ENCODE measurements around the gene CLEC20A.
"Not testable (repeated sequence)": the region's sequence is repeated elsewhere in the genome, so short reads cannot be mapped to it uniquely, and the experiment has no call there.

The CLEC20A gene

DNA sequence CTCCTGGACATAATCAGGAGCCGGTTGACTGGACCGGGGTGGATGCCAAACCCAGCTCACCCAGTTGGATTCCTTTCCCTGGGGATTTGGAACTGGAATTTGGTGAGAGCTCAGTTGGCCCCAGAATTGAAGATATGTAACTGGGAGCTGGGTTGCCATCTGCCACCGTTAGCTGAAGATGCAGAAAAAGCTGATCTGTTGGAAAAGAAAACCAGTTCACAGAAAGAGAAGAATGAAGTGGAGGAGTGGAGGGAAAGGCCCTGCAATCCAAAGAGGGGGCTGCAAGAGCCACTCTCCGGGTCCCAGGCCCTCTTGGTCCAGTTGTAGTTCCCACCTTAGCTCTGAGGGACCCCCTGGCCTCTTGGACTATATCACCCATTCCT is 32.2 kb upstream of the CLEC20A start:
- no peak for DNase-seq

DNA sequence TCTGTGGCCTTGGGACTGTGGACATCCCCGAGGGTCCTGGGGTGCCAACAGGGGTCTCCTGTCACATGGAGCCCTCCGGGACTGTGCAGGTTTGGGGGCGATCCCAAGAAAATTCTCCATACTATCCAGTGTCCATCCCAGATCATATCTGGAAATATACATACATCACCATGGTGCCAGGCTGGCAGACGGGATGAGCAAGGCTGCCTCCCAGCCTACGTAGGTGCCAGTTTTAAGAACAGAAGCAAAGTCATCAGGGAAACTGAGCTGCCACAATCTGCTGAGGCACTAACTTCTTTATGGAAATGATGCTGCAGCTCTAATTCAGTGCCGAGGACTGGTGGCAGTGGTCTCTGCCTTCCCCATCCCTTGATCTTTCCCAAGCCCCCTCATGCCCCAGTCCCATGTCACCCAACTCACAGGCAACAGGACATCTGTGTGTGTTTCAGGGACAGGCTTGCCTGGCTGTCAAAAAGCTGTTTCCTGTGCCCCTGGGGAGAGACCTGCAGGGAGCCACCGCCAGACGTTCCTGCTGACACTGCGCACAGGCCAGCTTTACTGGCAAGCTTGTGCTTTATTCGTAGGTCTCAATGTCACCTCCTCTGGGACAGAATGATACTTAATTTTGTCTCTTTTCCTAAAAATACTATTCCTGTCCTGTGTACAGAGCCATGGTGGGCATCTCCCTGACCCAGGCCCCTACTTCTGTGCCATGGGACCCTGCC is 31.6 kb upstream of the CLEC20A start:
- DNase-seq: no peak

DNA sequence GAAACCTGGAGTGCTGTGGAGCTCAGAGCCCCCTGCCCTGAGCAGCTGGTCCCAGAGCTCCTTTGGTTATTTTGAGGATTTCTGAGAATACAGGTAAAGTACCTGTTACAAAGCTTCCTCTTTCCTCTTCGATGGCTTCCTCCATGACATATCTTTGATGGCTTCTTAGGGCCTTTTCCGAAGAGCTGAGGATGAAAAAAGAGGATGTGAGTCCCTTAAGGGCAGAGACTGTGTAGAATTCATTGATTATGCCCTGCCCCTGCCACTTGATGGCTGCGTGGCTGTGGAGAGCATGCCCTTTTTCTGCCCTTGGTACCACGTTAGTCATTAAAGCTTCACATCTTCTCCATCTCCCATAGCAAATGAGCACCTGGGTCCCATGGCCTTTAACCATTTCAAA is 30.4 kb upstream of the CLEC20A start:
- DNase-seq: no peak

DNA sequence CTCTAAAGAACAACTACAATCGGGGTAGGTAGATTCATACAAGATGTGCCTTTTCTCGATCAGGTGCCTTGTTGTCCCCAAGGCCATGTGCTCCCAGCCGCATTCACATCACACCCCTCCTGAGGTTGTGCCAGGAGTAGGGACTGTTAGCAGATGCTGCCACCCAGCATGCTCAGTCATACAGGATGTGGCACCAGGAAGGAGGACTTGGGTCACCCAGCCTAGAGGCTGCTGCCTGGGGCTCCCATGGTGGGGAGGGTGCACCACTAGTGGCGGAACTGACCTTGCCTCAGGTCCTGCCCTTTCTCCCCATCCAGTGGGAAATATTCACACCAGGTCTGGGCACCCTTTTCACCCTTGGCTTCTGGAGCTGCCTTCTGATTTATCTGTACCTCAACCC is 24.5 kb upstream of the CLEC20A start:
- DNase-seq: no peak

DNA sequence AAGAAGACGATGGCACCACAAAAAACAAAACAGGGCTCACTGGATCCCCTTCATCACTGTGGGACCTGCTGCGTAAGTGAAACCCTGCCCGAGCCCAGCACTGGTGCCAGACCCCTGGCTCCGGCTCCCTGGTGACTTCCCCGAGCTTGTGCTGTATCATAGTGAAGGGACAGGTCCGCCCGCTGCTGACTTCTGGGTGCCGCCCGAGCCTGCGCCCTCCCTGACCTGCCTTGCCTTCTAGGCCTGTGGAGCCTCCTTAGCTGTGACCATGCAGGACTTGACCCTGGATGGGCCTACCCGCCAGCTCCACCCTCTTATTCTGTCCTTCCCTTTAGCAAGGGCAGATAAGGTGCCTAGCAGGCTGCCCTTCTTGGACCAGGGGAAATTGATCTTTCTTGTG is 24.0 kb upstream of the CLEC20A start:
- no peak for DNase-seq

DNA sequence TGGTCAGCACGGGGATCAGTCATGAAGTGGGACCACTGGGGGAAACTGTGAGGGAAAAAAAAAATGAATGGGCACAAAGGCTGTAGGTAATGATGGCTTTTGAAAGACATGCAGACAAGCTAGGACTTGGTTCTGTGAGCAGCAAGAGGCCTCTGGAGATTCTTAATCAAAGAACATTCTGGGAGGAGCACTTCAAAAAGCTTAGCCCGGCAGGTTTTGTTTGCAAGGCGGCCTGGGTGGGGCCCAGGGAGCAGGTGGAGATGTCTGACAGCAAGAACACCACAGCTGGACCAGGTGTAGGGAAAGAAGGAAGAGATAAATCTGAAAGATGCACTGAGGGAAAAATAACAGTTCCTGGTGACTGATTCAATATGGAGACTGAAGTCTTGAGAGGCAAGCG is 22.1 kb upstream of the CLEC20A start:
- no peak for DNase-seq

DNA sequence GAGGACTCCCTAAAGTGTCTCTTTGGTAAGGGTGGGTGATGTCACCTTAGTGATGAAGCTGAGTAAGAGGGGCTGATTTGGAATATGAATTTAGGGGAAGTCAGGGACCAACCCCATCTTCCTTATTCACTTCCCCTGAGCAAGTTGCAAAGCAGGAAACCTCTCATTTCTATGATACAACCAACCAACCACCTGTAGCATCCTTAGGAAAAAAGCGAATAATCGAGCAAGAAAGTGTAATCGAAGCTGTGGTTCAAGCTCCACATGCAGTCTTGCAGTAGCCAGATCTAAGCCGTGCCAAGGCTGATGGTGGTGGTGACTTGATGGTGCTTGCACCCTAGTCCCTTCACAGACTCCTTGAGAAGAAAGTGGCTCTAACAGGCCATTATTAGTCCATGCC is 19.3 kb upstream of the CLEC20A start:
- no peak for DNase-seq

DNA sequence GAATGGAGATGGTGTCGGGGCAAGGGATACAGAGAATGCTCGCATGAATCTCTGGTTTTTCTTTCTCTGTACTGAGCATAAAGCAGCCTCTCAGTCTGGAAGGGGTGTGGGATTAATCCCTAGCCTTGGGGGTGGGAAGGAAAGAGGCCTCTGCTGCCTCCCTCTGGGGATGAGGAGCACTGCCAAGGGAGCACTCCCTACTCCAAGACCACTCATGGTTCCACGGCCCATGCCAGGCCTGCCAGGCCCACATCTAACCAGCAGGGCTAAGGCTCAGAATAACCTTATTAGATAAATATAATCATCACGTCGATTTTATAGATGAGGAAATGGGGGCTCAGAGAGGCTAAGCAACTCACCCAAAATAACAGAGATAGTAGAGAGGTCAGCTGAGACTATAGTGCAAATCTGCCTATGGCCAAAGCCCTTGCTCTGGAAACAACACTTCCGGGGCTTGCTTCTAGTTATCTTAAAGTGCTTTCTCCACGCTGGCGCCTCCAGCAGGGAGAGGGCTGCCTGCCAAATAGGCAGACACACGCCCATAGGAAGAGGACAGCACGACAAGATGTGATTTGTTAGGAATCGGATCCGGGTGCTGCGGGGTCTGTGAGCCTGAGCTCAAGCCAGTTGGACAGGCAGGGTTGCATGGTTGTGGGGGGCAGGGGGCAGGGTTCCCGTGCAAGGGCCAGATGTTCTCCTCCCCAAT is 16.7 kb upstream of the CLEC20A start:
- no peak for DNase-seq

DNA sequence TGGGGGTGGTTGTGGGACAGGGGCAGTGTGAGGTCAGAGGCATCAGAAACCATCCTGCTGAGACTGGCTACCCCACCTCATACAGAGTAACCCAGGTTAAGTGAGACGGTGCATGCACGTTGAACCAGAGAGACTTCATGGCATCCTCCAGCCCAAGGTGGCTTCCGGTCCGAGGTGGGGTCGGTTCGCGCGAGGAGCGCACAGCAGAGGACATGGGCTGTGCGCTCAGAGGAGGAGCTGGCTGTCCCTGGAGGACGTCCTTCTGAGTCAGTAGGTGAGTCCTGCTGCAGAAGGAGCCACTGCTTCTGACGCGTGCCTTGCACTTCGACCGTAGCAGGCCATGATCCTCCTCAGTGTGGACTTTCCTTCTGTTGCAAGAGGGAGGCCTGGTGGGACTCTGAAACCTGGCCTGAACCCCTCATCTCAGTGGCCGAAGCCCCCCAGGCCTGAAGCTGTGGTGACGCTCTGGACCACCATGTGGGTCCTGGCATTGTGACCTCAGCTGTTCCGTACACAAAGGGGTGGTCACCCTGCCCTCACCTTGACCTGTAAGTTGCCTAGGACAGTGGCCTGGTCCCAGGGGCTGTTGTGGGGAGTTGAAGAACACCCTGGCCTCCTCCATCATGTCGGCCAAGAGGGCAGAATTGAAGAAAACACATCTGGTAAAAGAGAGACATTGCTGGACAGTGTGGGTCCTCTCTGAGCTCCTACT is 16.0 kb upstream of the CLEC20A start, which contains the start of gene TEX35:
TSS of gene TEX35 (plus strand) at position 544 of the 712 bp plus-strand sequence. CDS start at position 624, 80 bp downstream.
- DNase-seq: no peak

DNA sequence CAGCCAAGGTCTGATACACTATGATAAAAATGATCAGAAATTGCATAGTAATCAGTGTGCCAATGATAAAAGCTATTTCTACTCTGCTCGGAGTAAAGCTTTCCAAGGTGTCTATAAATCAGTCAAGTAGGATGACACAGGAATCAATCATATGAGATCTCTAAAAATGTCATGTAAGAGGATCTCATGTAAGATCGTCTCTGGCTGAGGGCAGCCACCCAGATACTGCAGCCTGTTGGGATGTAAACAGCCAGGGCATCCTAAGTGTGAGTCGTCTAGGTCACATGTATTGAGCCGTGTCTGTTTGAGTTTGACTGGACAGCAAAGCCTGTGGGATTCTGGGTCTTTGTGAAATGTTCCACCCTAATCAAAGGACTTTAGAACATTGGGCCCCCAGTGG is 13.4 kb upstream of the CLEC20A start:
- no peak for DNase-seq

DNA sequence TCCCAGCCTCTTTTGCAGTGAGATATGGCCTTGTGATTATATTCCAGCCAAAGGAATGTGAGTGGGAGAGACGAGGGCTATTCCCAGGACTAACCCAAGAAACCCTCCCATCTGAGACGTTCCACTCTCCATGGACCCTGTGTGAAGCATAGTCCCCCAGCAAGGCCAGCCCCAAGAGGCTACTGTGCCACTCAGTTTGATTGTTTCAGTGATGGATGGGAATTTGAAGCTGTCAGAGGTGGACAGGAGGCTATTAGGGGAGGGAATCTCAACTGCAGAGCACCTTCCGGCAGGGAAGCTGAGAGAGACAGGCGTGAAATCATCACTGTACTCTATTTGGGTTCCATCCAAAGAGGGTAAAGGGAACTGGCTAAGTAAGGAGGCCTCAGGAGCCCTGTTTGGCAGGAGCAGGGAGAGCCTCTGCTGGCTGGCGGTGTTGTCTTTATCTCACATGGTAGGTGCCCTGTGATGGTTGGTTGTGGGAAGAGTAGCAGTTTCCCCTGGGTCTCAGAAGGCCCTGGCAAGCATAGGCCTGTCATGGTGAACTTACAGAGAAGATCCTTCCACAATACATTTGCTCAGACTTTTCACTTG is 12.7 kb upstream of the CLEC20A start:
- no peak for DNase-seq

DNA sequence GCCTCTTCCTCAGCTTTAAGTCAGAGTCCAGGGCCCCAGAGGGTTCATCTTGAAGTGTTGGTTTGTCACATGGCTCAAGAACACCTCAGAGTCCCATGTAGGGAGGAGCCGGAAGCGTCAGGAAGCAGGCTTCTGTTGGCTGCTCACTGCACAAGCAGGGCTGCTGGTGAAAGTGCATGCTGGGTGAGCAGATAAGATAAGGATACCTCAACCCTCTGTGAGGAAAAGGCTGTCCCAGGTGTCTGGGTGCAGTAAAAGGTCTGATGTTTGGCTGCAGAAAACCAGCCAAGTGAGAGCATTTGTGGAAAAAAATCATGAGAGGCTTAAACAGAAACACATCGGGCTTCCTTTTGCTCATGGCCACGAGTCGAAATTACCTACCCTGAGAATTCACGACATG is 9.9 kb upstream of the CLEC20A start:
- DNase-seq: no peak

DNA sequence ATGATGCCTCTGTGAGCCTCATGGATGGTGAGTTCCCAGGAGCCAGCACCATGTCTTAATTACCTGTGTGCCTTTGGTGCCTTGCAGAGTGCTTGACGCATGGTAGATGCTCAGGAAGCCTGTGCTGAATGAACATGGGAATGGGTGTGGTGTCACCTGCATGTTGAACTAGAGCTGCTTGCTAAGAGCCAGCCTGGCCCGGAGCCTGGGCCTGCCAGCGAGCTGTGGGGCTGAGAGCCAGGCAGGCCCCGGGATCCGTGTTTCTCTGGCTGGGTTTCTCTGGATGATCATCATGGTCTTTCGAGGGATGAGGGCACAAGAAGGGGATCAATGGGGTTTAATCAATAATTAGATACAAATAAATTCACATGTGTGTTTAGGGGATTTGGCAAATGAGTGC is 9.4 kb upstream of the CLEC20A start:
- DNase-seq: no peak

DNA sequence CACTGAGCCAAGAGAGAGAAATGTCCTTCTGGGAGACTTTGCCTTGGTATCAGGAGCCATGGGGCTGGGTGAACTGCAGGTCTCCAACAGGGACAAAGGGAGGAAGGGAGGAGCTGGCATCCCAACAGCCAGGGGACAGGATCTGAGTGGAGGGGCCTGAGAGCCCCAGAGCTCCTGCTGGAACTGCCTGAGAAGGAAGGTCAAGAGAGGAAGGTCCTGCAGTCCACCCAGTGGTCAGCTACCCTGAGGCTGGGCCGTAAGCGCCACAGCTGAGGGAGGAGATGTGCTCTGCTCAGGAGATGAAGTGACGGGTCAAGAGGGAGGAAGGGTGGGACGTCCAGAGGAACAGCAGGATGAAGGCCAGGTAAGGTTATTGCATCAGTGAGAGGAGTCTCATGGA is 7.5 kb upstream of the CLEC20A start:
- no peak for DNase-seq

DNA sequence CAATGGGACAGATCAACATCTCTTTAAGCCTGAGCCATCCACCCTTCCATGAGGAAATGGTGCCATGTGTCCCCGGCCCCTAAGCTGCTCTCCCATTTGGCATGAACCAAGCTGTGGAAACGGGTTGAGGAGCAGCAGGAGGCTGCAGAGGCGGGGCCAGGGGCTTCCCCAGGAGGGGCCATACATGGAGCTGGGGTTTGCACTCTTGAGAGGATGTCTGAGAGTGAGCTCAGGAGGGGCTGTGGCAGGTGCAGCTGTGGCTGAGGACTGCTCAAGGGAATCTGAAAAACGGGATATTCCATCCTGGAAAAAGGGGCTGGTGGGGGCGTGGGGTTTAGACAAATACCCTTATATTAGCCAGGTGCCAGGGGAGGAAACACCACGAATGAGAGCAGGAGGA is 7.1 kb upstream of the CLEC20A start:
- DNase-seq: no peak

DNA sequence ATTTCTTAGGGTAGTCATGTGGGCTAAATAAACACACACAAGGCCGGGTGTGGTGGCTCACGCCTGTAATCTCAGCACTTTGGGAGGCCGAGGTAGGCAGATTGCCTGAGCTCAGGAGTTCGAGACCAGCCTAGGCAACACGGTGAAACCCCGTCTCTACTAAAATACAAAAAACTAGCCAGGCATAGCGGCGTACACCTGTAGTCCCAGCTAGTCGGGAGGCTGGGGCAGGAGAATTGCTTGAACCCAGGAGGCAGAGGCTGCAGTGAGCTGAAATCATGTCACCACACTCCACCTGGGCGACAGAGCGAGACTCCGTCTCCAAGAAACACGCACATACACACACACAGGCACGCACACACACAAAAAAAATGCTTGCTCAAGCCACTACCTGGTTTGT is 6.6 kb upstream of the CLEC20A start:
- DNase-seq: not testable (repeated sequence)

DNA sequence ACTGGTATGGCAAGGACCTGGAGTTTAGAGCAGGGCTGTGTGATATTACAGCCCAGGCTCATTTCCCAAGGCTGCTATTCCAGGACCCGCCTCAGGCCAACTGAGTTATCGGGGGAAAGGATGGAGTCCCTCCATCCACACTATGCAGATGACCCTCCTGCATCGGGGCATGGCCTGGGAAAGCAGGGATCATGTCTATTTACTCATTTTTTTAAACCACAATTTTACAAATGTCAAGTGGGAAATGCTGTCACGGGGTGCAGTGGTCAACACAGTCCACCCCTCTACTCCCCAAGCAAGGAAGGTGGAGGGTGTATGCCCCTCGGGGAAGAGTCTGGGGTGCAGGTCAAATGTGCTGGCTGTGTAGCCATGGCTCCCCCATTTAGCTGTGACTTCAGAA is 6.1 kb upstream of the CLEC20A start:
- no peak for DNase-seq

DNA sequence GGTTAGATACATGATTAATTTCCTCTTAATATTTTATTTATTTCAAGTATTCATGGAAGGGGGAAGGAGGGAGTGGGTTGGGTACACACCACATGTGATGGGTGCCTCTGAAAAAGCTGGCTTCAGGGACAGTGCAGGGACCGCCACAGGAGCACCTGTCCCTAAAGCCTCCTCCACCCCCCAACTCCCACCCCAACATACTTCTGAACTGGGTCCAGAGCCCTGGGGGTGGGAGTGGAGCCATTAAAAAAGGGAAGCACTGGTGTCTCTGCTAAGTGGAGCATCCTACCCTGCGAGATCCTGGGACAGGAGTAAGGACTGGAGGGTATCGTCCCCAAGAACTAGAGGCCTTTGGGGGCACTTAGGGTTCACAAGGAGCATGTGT is 5.6 kb upstream of the CLEC20A start:
- DNase-seq: no peak

DNA sequence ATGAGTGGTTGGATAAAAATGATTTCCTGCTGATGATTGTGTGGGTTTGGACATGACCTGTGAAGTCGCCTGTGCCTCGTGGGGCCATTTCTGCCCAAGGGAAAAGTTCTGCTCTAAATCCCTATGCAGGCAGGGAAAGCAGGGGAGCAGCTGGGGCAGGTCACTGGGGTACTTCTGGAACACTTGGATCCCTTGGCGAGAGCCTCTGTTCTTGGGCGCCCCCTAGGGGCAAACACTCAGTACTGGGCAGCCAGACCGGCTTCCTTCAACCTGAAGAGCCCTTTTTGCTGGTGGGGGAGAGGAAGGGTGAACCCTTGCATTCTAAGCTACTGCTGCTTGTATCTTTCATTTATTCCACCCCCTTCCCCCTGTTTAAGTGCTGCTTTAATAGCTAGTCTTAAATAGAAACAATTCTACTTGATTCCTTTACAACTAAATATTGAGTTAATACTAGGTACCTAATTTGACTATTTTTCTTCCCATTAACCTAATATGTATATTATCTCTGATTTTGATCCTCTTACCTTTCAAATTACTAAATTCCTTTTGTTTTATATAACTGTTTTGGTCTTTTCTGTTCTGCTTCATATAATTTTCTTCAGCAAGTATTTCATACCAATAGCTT is 5.1 kb upstream of the CLEC20A start:
- peak; percentile 59 for DNase-seq

DNA sequence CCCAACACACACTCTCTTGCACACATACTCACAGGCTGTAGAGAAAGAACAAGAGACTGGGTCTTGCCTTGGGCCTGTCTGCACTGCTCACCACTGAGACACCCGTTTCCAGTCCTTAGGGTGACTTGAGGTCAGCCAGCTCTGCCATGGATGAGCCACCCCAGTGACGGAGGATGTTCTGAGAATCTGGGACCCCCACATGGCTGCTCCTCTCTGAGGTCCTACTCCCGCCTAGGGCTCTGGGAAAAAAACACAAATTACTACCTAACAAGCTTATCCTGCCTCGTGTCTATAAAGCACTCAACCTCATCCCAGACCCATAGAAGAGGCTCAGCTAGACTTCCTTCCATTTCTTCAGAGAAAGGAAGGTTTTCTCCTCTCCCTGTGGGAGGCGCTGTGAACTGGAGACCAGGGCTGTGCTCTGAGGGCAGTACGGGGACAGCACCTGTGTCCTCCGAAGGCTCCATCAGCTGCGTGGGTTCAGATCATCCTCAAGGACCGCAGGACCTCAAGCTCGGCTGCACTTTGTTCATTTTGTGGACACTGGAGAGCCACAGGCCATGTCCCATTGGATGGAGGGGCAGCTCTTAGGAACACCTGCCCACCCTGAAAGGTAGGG is 4.3 kb upstream of the CLEC20A start:
- no peak for DNase-seq

DNA sequence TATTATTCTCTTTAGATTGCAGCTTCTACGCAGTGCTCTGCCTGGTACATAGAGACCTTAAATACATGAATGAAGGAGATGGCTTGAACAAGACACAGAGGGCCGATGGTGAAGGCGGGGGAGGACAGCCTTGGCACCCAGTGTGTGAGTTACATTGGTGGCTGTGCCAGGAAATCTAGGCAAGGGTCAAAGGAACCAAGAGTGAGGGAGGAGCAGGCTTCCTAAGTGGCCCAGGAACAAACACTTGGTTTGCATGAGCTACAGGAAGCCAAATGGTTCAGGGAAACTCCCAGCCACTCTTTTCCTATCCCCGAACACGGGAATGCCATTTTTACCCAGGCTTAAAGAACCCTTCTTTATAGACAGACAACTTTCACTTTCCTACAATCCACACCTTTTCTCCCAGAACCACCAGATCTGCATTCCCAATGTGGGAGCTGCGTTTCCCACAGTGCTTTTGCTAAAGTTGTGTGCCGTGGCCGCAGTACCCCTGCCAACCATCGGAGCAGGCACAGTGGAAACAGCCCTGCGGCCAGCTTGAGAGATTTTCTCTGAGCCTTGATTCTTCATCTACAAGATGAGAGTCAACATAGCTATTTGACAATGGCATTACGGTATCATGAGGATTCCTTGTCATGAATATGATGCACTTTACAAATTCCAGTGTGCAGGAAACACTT is 3.5 kb upstream of the CLEC20A start:
- no peak for DNase-seq
